Hepatocyte (in vitro differentiated cells): ENCODE measurements around the gene SSR2. TPM values are rescaled to one million over a fixed set of nuclear protein-coding genes. Genes with fewer than 3 reads are reported as not detected.
A peak's percentile ranks its signal among the peaks of the same experiment; 100 is the strongest.

Experiments
- DNase-seq: peaks from one replicate; pipeline ENCODE4 v3.0.0-alpha.2; 2016; ENCODE audit warnings: low spot score
- H2AFZ ChIP-seq: fragments of 200-600 bp; sonication (generic); 2 replicates; pipeline ENCODE4 v1.6.0; 2016; ENCODE audit warnings: antibody characterized with exemption, mild to moderate bottlenecking
- H3K27ac ChIP-seq: fragments of 200-600 bp; sonication (generic); 2 replicates; pipeline ENCODE4 v1.5.1; 2016; ENCODE audit warnings: mild to moderate bottlenecking
- H3K27me3 ChIP-seq: fragments of 200-600 bp; sonication (generic); 2 replicates; pipeline ENCODE4 v1.6.1; 2016
- H3K36me3 ChIP-seq: fragments of 200-600 bp; sonication (generic); replicated peaks from 2 replicates; pipeline ENCODE4 v1.5.1; 2016; ENCODE audit warnings: low read depth; ENCODE audit not compliant: insufficient read depth
- H3K4me1 ChIP-seq: fragments of 200-600 bp; sonication (generic); 2 replicates; pipeline ENCODE4 v1.5.1; 2016; ENCODE audit warnings: mild to moderate bottlenecking, moderate library complexity; ENCODE audit not compliant: insufficient read depth
- H3K4me2 ChIP-seq: fragments of 200-600 bp; sonication (generic); 2 replicates; pipeline ENCODE4 v1.6.0; 2016
- H3K4me3 ChIP-seq: fragments of 200-600 bp; sonication (generic); 2 replicates; pipeline ENCODE4 v1.5.1; 2016; ENCODE audit warnings: mild to moderate bottlenecking
- H3K79me2 ChIP-seq: fragments of 200-600 bp; sonication (generic); 2 replicates; pipeline ENCODE4 v1.6.0; 2017; ENCODE audit warnings: mild to moderate bottlenecking
- H3K9me2 ChIP-seq: fragments of 200-600 bp; sonication (generic); replicated peaks from 2 replicates; pipeline ENCODE4 v1.6.0; 2017; ENCODE audit warnings: mild to moderate bottlenecking; ENCODE audit not compliant: insufficient read depth
- H3K9me3 ChIP-seq: fragments of 200-600 bp; sonication (generic); 2 replicates; pipeline ENCODE4 v1.5.1; 2016; ENCODE audit warnings: low read depth, mild to moderate bottlenecking
- H4K20me1 ChIP-seq: fragments of 200-600 bp; sonication (generic); 2 replicates; pipeline ENCODE4 v1.6.0; 2016; ENCODE audit warnings: mild to moderate bottlenecking; ENCODE audit not compliant: insufficient read depth, poor library complexity, severe bottlenecking
- CTCF ChIP-seq: fragments of 200-600 bp; sonication (generic); IDR thresholded peaks from 2 replicates; pipeline ENCODE4 v1.5.1; 2016; ENCODE audit warnings: antibody characterized with exemption, mild to moderate bottlenecking; ENCODE audit not compliant: poor library complexity
- EZH2 ChIP-seq: fragments of 200-600 bp; sonication (generic); IDR thresholded peaks from 2 replicates; pipeline ENCODE4 v1.6.1; 2016; ENCODE audit warnings: antibody characterized with exemption, mild to moderate bottlenecking, borderline replicate concordance
- EZH2phosphoT487 ChIP-seq: fragments of 200-600 bp; sonication (generic); IDR thresholded peaks from one replicate; pipeline ENCODE4 v1.6.1; 2018; ENCODE audit warnings: antibody characterized with exemption, mild to moderate bottlenecking, low read depth, moderate library complexity; ENCODE audit not compliant: unreplicated experiment, severe bottlenecking
- WGBS: methylation state at CpG from one replicate; pipeline ENCODE4 v1.1.6; 2016; ENCODE audit warnings: low lambda C conversion rate; ENCODE audit errors: missing lambda C conversion rate; 5-methylcytosine and 5-hydroxymethylcytosine counted together
- polyA plus RNA-seq: library from polyadenylated mRNA; unstranded; fragments of >200 nt; fragmentation: Nextera tagmentation; extraction: Ambion mirVana; gene quantifications from 2 replicates; pipeline ENCODE4 v1.2.1, GENCODE V29; 2016
- total RNA-seq: library from RNA; depleted of rRNA; stranded (reverse); fragments of >200 nt; gene quantifications from 2 replicates; pipeline ENCODE4 v1.2.3, GENCODE V29; 2014

SSR2 gene
- total and polyA plus RNA-seq, 2 experiments from 2014 or later, result 326 to 393 TPM

- TF ChIP-seq CTCF (peak; percentile 60), EZH2phosphoT487 (no peak)
- Histone ChIP-seq H3K79me2 (peaks cover 38% of the 10 kb centered on the region), H2AFZ (peak within 1 kb of the TSS; percentile 94), H3K4me1 (no peaks in the 10 kb centered on the region), H3K9me2 (no peaks in the 10 kb centered on the region), H3K4me2 (peak within 1 kb of the TSS; percentile 88), H3K27me3 (no peaks in the 10 kb centered on the region), H3K9me3 (no peaks in the 10 kb centered on the region), H3K4me3 (peak within 1 kb of the TSS; percentile 83), H3K27ac (peak within 1 kb of the TSS; percentile 97), H4K20me1 (peaks cover 4% of the 10 kb centered on the region), H3K36me3 (no peaks in the 10 kb centered on the region)
- peak; percentile 96 for DNase-seq
- WGBS, result 3% methylated on average over 19 of the region's 49 CpGs
These were observed 33.2 kb upstream of the SSR2 start, which contains the start of gene UBQLN4 for GRCh38 chr1:156053768-156054499. Gene UBQLN4 (minus strand): TSS chr1:156053798. CDS start chr1:156053701, 97 bp downstream.

GRCh38 chr1:156052862-156053767, 32.4 kb upstream of the SSR2 start:
- peak overlapping the region; percentile 72 for H3K4me2 ChIP-seq
- H2AFZ ChIP-seq, result peak overlapping the region; percentile 59
- no peaks in the 10 kb centered on the region for H3K27me3 ChIP-seq
- H4K20me1 ChIP-seq, result peaks cover 4% of the 10 kb centered on the region
- peak overlapping the region; percentile 97 for H3K27ac ChIP-seq
- WGBS, result under 1% methylated on average over 14 of the region's 63 CpGs
- TF ChIP-seq CTCF (peak; percentile 44), EZH2 (no peak), EZH2phosphoT487 (no peak)
- DNase-seq, result peak; percentile 90
- peaks cover 38% of the 10 kb centered on the region for H3K79me2 ChIP-seq
- H3K9me2 ChIP-seq, result no peaks in the 10 kb centered on the region
- H3K9me3 ChIP-seq, result no peaks in the 10 kb centered on the region
- H3K36me3 ChIP-seq, result no peaks in the 10 kb centered on the region
- no peaks in the 10 kb centered on the region for H3K4me1 ChIP-seq
- peak overlapping the region; percentile 80 for H3K4me3 ChIP-seq

- Histone ChIP-seq H3K9me3 (no peaks in the 10 kb centered on the region), H3K79me2 (peaks cover 31% of the 10 kb centered on the region), H2AFZ (no peak overlapping the region), H3K9me2 (no peaks in the 10 kb centered on the region), H3K4me1 (no peaks in the 10 kb centered on the region), H3K36me3 (no peaks in the 10 kb centered on the region), H3K27ac (no peak overlapping the region), H4K20me1 (peaks cover 4% of the 10 kb centered on the region), H3K4me3 (no peak overlapping the region), H3K27me3 (no peaks in the 10 kb centered on the region), H3K4me2 (no peak overlapping the region)
- no peak for DNase-seq
- TF ChIP-seq EZH2 (no peak), EZH2phosphoT487 (no peak), CTCF (no peak)
- WGBS, result 93% methylated on average over 5 of the region's 7 CpGs
These were observed 30.4 kb upstream of the SSR2 start for GRCh38 chr1:156051011-156051725.
